RWPE2 (cell line): ENCODE data around the gene CLN6.

Source experiments
- ATAC-seq: fragments of 200-7000 bp; cut with Tn5 transposase; 3 replicates; pipeline ENCODE4 v1.9.1; 2021; ENCODE audit warnings: low read depth
- DNase-seq: peaks from one replicate; pipeline ENCODE4 v3.0.0-alpha.2; 2020; ENCODE audit warnings: low spot score
- H3K27ac ChIP-seq: fragments of 450-650 bp; 2 replicates; pipeline ENCODE4 v1.5.1; 2017; ENCODE audit warnings: mild to moderate bottlenecking; ENCODE audit not compliant: poor library complexity, severe bottlenecking
- H3K27me3 ChIP-seq: fragments of 250-450 bp; sonication (Bioruptor Pico); 2 replicates; pipeline ENCODE4 v1.5.1; 2021; ENCODE audit warnings: mild to moderate bottlenecking, moderate library complexity; ENCODE audit not compliant: insufficient read depth, poor library complexity, severe bottlenecking
- H3K36me3 ChIP-seq: fragments of 250-450 bp; sonication (Bioruptor Pico); 2 replicates; pipeline ENCODE4 v1.5.1; 2020; ENCODE audit warnings: low read depth, mild to moderate bottlenecking, moderate library complexity
- H3K4me1 ChIP-seq: fragments of 250-450 bp; sonication (Bioruptor Pico); 2 replicates; pipeline ENCODE4 v1.5.1; 2021; ENCODE audit warnings: mild to moderate bottlenecking, moderate library complexity; ENCODE audit not compliant: insufficient read depth, poor library complexity, severe bottlenecking
- H3K4me3 ChIP-seq: fragments of 250-450 bp; sonication (Bioruptor Pico); 2 replicates; pipeline ENCODE4 v1.5.1; 2021; ENCODE audit warnings: mild to moderate bottlenecking, moderate library complexity; ENCODE audit not compliant: severe bottlenecking
- H3K9me3 ChIP-seq: fragments of 250-450 bp; sonication (Bioruptor Pico); 2 replicates; pipeline ENCODE4 v1.5.1; 2021; ENCODE audit warnings: mild to moderate bottlenecking, moderate library complexity; ENCODE audit not compliant: severe bottlenecking
- CTCF ChIP-seq: fragments of 450-650 bp; IDR thresholded peaks from one replicate; pipeline ENCODE4 v1.5.1; 2017; ENCODE audit warnings: mild to moderate bottlenecking, moderate library complexity; ENCODE audit not compliant: poor library complexity, severe bottlenecking

The CLN6 gene

GRCh38 chr15:68277131-68277602, 47.6 kb upstream of the CLN6 start:
- Histone ChIP-seq H3K27ac (peak overlapping the region; percentile 98), H3K36me3 (peaks cover 31% of the 10 kb centered on the region), H3K27me3 (no peaks in the 10 kb centered on the region), H3K4me1 (peaks cover 45% of the 10 kb centered on the region), H3K4me3 (peak overlapping the region; percentile 77), H3K9me3 (no peaks in the 10 kb centered on the region)
- DNase-seq (no peak), ATAC-seq (peak; percentile 0; the same call in 2 of the 3 replicates)
- TF ChIP-seq CTCF, result no peak

GRCh38 chr15:68276668-68277067, 47.1 kb upstream of the CLN6 start:
- Histone ChIP-seq H3K36me3 (peaks cover 31% of the 10 kb centered on the region), H3K4me1 (peaks cover 43% of the 10 kb centered on the region), H3K27me3 (no peaks in the 10 kb centered on the region), H3K27ac (peak overlapping the region; percentile 98), H3K9me3 (no peaks in the 10 kb centered on the region), H3K4me3 (peak overlapping the region; percentile 77)
- ATAC-seq (no peak), DNase-seq (no peak)
- TF ChIP-seq CTCF, result no peak

- no peaks in the 10 kb centered on the region for H3K27me3 ChIP-seq
- H3K36me3 ChIP-seq, result peaks cover 19% of the 10 kb centered on the region
- H3K4me3 ChIP-seq, result no peak overlapping the region
- no peak for TF ChIP-seq CTCF
- ATAC-seq (peak; percentile 0; the same call in 1 of the 3 replicates), DNase-seq (no peak)
- H3K27ac ChIP-seq, result peak overlapping the region; percentile 98
- H3K9me3 ChIP-seq, result no peaks in the 10 kb centered on the region
- peaks cover 46% of the 10 kb centered on the region for H3K4me1 ChIP-seq
These were observed 45.7 kb upstream of the CLN6 start for GRCh38 chr15:68275165-68275746.

GRCh38 chr15:68274201-68274848, 44.8 kb upstream of the CLN6 start:
- ATAC-seq, result no peak
- Histone ChIP-seq H3K36me3 (peaks cover 10% of the 10 kb centered on the region), H3K27ac (peak overlapping the region; percentile 98), H3K9me3 (no peaks in the 10 kb centered on the region), H3K27me3 (no peaks in the 10 kb centered on the region), H3K4me1 (peaks cover 46% of the 10 kb centered on the region), H3K4me3 (no peak overlapping the region)
- no peak for TF ChIP-seq CTCF
- no peak for DNase-seq
